HG03095 (cell line): Measurements from ENCODE around the gene FAF1.
"Not testable (repeated sequence)": the region's sequence is repeated elsewhere in the genome, so short reads cannot be mapped to it uniquely, and the experiment has no call there.

Experiments
- ATAC-seq: cut with Tn5 transposase; IDR thresholded peaks from one replicate; pipeline ENCODE4 v1.9.1; 2021; ENCODE audit warnings: moderate library complexity; ENCODE audit not compliant: unreplicated experiment

The FAF1 gene

DNA sequence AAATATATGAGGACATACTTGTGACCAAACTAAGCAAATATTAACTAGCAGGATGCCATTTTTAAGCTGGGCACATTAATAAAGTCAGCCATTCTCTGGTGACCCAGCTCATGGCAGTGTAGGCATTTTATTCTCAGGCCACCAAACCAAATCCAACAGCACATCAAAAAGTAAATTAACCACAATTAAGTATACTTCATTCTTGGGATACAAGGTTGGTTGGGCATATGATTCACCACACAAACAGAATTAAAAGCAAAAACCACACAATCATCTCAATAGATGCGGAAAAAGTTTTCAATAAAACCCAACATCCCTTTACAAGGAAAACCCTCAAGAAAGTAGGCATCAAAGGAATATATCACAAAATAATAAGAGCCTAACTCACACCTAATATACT, 101.3 kb downstream of the FAF1 start:
- ATAC-seq: no peak

DNA sequence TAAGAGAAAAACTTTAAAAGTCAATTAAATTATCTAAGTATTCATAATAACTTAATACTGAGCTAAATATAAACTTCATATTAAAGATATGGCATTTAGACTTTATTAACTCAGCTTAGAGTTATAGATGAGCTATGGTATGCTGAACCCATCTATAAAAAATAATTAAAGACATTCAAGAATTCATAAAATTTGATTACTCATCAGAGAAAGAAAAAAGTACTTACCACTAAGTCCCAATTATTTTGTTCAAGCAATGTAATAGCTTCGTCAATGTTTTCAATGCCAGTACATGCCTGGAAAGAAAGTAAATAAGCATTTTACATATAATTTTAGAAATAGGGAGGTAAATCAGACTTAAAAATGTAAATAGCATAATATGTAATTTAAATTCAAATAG, 102.4 kb downstream of the FAF1 start:
- no peak for ATAC-seq

DNA sequence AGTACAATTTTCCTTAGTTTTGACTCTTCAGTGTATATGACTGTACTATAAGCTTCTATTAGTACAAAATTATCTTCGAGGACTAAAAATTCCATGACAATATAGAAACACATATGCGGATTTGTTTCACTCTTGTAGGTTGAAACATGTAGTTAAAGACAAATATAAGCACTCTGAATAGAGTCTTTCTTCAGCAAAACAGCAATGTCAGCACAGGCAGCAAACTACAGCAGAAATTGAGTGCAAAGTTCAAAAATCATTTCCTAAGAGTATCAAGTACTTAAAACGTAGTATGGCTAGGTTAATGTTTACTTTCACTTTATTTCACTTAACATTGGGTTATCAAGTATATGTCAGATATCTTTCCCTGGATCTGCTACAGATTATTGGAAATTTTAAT, 106.7 kb downstream of the FAF1 start:
- ATAC-seq: no peak

DNA sequence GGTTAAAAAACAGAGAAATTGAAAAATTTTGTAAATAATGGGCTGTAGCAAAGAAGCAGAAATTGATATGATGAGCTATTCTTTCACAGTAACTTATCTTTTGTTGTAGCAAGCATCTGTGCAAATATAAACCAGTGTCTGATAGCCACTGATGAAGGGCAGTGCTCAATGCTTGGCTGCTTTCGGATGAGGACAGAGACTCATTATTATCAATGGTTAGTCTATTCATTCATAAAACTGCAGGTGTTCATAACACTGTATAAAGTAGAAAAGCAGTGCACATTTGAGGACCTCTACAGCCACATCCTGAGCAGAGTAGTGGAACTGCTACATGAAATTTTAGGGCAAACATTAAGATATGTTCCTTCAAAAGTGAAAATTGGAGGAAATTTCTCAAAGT, 107.2 kb downstream of the FAF1 start:
- ATAC-seq: no peak

DNA sequence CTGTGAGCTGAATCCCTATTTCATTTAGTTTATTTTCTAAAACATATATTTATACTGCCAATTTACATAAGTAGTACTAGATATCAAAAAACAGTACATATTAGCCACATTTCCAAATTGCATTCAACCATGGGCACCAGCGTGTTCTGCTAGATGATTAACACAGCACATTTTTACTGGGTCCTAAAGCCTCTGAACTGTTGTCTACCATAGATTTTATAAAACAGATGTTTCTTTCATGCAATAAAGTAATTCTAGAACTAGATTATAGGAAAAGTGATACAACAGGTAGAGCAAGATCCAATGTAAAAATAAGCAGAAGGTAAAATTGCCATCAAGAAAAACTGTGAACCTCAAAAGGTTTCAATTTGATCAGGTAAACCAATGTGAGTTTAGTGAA, 108.6 kb downstream of the FAF1 start:
- ATAC-seq: no peak

DNA sequence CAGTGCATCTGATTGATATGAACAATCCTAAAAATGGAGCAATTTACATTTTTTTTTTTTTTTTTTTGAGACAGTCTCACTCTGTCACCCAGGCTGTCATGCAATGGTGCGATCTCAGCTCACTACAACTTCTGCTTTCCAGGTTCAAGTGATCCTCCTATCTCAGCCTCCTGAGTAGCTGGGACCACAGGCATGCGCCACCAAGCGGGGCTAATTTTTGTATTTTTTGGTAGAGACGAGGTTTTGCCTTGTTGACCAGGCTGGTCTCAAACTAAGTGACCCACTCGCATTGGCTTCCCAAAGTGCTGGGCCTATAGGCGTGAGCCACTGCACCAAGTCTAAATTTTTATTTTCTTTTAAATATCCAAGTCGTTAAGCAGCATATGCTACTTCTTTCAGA, 109.0 kb downstream of the FAF1 start:
- no peak for ATAC-seq

DNA sequence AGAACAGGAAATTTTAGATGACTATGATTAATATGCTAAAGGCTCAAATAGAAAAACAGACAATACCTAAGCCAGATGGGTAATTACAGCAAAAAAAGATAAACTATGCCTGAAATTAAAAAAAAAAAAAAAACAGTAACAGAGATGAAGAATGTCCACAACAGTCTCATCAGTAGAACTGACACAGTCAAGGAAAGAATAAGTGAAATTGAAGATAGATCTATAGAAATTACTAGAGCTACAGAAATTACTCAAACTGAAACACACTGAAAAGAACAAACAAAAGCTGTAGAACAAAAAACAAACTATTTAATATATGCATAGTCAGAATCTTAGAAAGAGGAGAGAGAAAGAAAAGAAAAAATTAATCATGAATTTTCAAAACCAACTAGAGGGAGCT, 112.8 kb downstream of the FAF1 start:
- ATAC-seq: no peak

DNA sequence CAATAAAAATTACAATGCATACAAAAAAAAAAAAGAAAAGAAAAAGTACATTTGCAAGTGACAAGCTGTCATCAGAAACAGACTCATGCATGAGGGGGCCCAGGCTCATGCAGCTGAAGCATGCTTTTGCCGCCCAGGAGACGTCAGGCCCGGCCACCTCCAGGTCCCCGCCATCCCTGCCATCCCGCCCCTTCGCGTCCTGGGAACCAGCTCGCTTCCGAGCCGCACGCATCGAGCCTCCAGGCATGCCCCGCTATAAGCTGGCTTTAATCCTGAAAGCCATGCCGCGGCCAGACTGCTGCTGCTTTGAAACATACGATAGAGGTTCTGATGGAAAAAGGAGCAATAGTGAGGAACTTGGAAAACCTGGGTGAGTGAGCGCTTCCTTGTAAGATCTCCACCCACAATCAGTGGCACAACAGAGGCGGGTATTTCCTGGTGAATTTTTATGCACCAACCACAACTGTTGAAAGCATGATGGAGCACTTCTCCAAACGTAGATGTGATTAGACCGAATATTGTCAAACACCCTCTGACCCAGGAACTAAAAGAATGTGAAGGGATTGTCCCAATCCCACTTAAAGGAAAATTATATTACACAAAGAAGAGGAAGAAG, 113.7 kb downstream of the FAF1 start:
- ATAC-seq: no peak

DNA sequence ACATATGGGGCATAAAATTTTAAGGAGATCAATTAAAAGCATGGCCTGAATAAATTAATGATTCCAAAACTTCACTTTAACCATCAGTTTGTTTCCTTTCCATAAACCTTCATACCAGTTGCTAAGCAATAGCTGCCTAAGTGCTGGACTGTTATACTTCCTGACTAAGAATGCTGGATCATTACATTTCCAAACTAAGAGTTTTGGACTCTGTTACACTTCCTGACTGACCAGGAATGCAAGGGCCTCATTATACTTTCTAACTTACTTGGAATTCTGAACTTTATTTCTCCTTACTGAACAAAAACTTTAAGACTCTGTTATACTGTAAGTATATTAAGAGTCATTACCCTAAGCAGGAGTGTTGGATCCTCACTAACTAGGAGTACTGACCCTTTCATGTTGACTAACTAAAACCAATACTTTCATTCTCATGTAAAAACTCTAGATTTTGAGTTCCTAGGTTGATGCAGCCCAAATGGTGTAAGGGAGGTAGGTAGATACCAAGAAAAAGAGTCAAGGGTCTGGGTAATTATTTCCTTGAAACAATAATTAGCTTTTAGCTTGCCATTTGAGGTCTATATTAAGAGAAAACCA, 118.2 kb downstream of the FAF1 start:
- no peak for ATAC-seq

DNA sequence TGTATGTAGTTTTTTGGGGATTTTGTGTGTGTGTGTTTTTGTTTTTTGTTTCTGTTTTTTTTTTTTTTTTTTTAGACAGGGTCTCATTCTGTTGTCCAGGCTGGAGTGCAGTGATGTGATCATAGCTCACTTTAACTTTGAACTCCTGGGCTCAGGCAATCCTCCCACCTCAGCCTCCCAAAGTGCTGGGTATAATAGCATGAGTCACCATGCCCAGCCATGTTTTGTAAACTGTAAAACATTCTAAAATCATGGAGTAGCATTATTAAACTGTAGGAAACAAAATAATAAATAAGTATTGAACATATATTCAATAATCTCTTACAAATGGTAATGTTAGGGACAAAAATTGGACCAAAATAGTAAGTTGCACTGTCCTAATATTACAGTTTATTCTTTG, 124.0 kb downstream of the FAF1 start:
- ATAC-seq: no peak

DNA sequence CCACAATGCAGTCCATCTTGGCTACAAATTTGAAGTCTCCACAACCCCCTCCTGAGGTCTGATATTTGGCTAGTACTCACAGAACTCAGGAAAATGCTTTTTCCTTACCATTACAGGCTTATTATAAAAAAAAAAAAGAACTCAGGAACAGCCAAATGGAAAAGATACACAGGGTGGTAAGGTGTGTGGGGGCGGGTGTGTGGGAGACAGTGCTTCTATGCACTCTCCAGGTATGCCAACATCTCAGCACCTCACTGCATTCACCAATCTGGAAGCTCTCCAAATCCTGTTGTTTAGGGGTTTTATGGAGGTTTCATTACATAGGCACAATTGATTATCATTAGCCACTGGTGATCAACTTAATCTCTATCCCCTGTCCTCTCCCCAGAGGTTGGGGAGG, 126.9 kb downstream of the FAF1 start:
- ATAC-seq: no peak

DNA sequence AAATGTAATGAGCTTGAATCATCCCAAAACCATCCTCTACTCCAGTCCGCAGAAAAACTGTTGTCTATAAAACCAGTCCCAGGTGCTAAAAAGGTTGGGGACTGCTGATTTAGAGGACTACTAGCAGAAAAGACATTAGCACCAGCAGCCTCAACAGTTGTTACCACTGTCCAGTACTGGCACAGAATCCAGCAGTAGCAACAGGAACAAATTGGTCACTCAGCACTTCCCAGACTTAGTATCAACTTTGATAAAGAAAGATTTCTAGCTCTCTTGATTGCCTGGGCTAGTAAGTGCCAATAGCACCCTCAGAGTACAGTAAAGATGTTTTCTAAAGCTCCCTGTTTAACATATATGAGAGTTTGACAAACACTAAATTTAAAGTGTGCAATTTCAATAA, 127.9 kb downstream of the FAF1 start:
- ATAC-seq: no peak

DNA sequence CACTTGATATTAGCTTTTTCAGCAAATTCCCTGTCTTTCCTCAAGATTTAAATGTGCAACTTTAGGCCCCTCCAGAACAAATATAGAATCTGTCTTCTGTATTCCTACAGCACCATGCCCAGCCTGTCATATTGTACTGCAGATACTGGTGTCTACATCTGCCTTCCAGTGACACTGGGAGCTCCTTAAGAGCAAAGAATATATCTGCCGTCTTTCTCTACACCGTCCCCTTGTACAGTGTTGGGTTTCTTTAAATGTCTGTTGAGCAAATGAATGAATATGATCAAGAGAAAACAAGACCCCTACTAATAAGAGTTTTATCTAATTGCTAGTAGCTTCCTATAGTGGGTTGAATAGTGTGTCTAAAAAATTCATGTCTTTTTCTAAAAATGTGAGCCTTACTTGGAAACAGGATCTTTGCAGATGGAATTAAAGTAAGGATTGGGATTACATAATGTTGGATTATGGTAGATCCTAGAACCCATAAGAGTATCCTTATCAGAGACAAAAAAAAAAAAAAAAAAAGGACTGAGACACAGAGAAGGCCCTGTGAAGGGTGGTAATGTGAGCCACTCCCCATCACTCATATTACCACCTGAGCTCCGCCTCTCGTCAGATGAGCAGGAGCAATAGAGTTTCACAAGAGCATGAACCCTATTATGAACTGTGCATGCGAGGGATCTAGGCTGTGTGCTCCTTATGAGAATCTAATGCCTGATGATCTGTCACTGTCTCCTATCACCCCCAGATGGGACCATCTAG, 128.6 kb downstream of the FAF1 start:
- no peak for ATAC-seq

DNA sequence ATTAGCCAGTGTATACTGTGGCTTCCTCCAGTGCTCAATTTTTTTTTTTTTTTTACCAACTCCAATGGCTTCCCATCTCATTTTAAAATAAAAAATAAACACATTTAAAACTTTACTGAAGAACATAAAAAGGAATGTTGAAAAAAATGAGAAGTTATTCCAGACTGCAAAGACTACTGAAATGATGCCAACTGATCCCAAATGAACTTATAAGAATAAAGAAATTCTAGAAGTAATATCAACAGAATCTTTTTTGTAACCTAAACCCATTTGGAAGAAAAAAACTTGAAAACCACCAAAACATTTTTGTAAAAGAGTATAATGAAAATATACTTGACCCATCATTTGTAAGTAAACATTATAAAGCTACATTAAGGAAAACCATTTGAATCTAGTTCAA, 129.4 kb downstream of the FAF1 start:
- no peak for ATAC-seq

DNA sequence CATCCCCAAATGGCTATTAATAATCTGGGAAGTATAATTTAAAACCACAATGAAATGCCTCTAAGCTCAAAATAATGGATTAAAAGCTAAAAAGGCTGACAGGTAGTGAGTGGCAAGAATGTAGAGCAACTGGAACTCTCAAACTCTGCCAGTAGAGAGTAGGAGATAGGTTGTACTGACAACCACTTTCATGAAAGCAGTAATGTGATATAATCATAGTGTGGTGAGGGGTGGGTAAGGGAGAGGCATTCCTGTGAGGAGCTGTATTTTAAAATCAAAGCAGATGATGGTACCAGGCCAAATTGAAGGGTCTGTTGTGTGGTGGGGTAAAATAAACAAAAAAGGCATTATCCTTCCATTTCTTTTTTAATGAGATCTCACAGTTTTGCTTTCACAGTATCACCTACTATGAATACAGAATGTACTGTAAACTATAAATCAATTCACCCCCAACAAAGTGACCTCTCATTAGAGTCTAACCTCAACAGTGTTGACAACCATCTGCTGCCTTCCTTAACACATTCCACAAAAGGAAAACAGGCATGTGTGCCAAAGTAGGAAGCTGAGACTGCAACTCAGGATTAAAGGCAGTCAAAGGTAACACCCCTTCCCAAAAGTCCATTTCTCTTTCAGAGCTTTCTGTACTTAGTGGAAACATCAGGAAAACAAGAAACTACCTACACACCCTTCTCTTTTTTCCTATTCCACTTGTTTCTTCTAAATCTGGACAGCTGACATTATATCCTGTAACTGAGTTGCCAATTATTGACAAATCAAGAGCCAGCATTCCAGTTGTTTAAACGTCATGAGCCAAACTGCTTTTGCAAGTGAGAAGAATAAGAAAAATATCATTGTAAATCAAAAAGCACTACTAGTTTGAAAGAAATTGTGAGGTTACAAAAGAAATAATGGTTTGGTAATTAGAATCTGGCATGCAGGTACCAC, 130.8 kb downstream of the FAF1 start:
- no peak for ATAC-seq

DNA sequence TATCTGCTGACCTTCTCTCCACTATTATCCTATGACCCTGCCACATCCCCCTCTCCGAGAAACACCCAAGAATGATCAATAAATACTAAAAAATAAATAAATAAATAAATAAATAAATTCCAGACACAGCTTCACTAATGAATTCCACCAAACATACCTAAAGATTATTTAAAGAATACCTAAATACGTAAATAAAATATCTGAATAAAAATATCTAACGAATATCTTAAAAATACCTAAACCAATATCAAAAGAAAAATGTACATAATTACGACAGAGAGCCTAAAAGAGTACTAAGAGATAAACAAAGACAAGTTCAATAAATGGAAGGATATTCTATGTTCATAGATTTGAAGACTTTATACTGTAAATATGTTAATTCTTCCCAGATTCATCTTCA, 132.5 kb downstream of the FAF1 start:
- ATAC-seq: no peak

DNA sequence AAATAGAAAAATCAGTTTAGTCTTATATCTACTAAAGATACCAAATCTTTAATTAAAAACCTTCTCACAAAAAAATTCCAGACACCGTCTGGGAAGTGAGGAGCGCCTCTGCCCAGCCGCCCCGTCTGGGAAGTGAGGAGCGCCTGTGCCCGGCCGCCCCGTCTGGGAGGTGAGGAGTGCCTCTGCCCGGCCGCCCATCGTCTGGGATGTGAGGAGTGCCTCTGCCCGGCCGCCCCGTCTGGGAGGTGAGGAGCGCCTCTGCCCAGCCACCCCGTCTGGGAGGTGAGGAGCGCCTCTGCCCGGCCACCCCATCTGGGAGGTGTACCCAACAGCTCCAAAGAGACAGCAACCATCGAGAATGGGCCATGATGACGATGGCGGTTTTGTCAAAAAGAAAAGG, 133.3 kb downstream of the FAF1 start:
- not testable (repeated sequence) for ATAC-seq

DNA sequence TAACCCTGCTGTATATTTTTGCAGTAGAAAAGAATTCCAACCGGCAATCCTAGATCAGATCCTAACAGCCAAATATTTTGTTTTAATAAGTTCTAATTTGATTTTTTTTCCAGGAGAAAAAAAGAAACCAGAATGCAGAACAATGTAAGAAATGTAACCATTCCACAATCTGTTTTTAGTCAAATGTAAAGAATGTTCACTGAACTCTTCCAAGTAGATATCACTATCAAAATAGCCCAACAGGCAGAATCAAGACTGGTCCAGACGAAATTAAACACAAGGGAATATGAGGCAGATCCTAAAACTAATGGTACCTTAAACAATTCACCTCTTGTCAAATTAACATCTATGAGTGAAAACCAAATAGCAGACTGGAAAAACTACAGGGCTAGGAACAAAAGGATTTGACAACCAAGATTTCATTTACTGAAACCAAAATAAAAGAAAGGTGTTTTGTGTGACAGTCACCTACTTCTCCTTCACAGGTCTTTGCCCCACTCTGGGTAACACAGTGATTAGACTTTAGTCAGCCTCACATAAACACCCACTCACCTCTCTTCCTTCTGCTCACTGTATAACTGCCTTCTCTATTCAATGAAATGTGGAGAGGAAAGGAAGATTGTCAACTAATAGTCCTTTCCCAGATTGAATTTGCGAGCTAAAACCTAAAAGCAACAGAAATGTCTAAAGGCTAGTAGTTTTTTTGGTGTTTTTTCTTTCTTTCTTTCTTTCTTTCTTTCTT, 137.9 kb downstream of the FAF1 start:
- ATAC-seq: no peak

DNA sequence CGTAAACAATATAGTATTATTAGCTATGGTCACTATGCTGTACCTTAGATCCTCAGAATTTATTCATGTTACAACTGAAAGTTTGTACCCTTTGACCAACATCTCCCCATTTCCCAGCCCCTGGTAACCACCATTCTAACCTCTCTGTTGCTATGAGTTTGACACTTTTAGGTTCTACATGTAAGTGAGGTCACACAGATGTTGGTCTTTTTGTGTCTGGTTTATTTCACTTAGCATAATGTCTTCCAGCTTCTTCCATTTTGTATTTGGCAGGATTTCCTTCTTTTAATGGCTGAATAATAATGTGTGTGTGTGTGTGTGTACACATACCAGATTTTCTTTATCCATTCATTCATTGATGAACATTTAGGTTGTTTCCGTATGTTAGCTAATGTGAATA, 139.5 kb downstream of the FAF1 start:
- ATAC-seq: no peak

DNA sequence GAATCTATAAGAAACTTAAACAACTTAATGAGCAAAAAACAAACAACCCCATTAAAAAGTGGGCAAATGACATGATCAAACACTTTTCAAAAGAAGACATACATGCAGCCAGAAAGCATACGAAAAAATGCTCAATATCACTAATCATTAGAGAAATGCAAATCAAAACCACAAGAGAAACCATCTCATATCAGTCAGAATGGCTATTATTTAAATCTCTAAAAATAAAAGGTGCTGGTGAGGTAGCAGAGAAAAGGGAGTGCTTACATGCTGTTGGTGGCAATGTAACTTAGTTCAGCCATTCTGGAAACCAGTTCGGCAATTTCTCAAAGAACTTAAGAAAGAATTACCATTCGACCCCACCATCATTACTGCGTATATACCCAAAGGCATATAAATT, 147.7 kb downstream of the FAF1 start:
- ATAC-seq: no peak

DNA sequence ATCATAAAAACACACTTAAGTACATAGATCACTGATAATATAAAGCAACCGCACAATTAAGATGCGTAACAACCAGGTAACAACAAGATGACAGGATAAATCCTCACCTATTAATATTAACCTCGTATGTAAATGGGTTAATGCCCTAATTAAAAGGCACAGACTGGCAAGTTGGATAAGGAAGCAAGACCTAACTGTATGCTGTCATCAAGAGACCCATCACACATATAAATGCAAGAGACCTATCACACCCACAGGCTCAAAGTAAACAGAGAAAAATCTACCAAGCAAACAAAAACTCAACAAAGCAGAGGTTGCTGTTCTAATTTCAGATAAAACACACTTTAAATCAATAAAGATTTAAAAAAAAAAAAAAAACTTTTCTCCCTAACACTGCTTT, 151.8 kb downstream of the FAF1 start:
- no peak for ATAC-seq
